ENCODE measurements around the gene PGF.

Gene PGF

DNA sequence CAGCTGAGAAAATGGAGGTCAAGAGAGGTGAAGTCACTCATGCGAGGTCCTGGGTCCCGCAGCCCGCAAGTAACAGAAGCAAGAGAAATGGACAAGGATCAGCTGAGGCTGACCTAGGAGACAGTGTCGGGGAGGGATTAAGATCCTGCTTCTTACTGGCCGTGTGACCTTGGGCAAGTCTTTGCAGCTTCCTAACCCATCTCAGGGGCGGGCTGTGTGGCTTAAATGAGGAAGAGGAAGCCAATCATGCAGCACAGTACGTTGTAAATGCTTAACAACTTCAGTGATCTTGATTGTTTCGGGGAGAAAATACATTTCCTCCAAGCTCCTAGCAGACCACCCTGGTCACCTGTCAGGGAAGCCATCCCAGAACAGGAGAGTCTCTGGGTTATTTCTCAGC is 7.1 kb upstream of the PGF start:
- Histone ChIP-seq H3K4me3 (ENCODE audit: low read depth, low read length) (no peak overlapping the region), H3K9me3 (ENCODE audit: control insufficient read depth, insufficient read depth, low read depth, low read length) (no peaks in the 10 kb centered on the region), H3K36me3 (ENCODE audit: control insufficient read depth in 2 of 2, insufficient read depth in 1 of 2, low read length in 2 of 2) (no peaks in the 10 kb centered on the region), H3K4me1 (ENCODE audit: control insufficient read depth, insufficient read depth, low read length) (no peaks in the 10 kb centered on the region), H3K27ac (ENCODE audit: extremely low read depth, low read depth, low read length) (no peak overlapping the region)
- ChIA-PET CTCF (interaction anchor here (0.9 kb wide), 1 partner anchor 9 kb away, joined by 3 read pairs; no protein-coding TSS in a partner anchor), POLR2A (no interaction called here)
- TF ChIP-seq, protein P1, sequence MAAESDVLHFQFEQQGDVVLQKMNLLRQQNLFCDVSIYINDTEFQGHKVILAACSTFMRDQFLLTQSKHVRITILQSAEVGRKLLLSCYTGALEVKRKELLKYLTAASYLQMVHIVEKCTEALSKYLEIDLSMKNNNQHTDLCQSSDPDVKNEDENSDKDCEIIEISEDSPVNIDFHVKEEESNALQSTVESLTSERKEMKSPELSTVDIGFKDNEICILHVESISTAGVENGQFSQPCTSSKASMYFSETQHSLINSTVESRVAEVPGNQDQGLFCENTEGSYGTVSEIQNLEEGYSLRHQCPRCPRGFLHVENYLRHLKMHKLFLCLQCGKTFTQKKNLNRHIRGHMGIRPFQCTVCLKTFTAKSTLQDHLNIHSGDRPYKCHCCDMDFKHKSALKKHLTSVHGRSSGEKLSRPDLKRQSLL (tag by site-specific recombination; IDR thresholded peaks at IDR 0.05): no peak
- TF ChIP-seq, protein P2, sequence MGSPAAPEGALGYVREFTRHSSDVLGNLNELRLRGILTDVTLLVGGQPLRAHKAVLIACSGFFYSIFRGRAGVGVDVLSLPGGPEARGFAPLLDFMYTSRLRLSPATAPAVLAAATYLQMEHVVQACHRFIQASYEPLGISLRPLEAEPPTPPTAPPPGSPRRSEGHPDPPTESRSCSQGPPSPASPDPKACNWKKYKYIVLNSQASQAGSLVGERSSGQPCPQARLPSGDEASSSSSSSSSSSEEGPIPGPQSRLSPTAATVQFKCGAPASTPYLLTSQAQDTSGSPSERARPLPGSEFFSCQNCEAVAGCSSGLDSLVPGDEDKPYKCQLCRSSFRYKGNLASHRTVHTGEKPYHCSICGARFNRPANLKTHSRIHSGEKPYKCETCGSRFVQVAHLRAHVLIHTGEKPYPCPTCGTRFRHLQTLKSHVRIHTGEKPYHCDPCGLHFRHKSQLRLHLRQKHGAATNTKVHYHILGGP (tag by site-specific recombination; IDR thresholded peaks at IDR 0.05): no peak
- TF ChIP-seq, protein P3, sequence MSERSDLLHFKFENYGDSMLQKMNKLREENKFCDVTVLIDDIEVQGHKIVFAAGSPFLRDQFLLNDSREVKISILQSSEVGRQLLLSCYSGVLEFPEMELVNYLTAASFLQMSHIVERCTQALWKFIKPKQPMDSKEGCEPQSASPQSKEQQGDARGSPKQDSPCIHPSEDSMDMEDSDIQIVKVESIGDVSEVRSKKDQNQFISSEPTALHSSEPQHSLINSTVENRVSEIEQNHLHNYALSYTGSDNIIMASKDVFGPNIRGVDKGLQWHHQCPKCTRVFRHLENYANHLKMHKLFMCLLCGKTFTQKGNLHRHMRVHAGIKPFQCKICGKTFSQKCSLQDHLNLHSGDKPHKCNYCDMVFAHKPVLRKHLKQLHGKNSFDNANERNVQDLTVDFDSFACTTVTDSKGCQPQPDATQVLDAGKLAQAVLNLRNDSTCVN (tag by site-specific recombination; optimal IDR thresholded peaks at IDR 0.05): no peak
- TF ChIP-seq, protein P4, sequence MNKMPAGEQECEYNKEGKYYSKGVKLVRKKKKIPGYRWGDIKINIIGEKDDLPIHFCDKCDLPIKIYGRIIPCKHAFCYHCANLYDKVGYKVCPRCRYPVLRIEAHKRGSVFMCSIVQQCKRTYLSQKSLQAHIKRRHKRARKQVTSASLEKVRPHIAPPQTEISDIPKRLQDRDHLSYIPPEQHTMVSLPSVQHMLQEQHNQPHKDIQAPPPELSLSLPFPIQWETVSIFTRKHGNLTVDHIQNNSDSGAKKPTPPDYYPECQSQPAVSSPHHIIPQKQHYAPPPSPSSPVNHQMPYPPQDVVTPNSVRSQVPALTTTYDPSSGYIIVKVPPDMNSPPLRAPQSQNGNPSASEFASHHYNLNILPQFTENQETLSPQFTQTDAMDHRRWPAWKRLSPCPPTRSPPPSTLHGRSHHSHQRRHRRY (tag by site-specific recombination; IDR thresholded peaks at IDR 0.05): no peak
- TF ChIP-seq ZNF514 (tag by site-specific recombination; IDR thresholded peaks at IDR 0.05): no peak

DNA sequence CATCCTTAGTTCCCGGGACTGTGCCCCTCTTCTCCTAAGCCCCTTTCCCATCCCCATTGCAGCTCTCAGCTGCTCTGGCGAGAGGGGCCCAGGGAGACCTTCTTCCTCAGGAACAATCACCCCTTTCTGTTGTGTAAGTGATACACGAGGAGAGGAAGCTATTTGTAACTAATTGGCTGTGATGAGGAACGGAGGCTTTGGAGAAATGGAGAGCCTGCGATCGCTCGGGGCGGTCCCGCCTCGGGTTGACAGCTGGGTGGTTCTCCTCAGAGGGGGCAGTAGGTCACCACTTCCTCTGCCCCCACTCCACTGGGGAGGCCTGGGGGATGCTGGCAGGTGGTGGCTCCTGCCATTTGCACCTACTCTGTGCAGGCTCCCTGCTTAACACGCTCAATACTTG is 6.6 kb upstream of the PGF start:
- H3K4me1 ChIP-seq (ENCODE audit: control insufficient read depth, insufficient read depth, low read length): no peaks in the 10 kb centered on the region
- no peaks in the 10 kb centered on the region for H3K9me3 ChIP-seq (ENCODE audit: control insufficient read depth, insufficient read depth, low read depth, low read length)
- TF ChIP-seq ZNF529 (tag by site-specific recombination; IDR thresholded peaks at IDR 0.05; ENCODE audit: insufficient replicate concordance): no peak
- no peak for TF ChIP-seq ZNF132 (tag by site-specific recombination; IDR thresholded peaks at IDR 0.05; ENCODE audit: borderline replicate concordance)
- TF ChIP-seq ZNF366 (tag by site-specific recombination; conservative IDR thresholded peaks at IDR 0.05): no peak
- TF ChIP-seq BCL11A (tag by site-specific recombination; IDR thresholded peaks at IDR 0.05; ENCODE audit: low read depth): no peak
- TF ChIP-seq ZNF561 (tag by site-specific recombination; IDR thresholded peaks at IDR 0.05; ENCODE audit: borderline replicate concordance): no peak
- no peak for TF ChIP-seq ZNF596 (tag by site-specific recombination; IDR thresholded peaks at IDR 0.05)
- TF ChIP-seq, protein P5, sequence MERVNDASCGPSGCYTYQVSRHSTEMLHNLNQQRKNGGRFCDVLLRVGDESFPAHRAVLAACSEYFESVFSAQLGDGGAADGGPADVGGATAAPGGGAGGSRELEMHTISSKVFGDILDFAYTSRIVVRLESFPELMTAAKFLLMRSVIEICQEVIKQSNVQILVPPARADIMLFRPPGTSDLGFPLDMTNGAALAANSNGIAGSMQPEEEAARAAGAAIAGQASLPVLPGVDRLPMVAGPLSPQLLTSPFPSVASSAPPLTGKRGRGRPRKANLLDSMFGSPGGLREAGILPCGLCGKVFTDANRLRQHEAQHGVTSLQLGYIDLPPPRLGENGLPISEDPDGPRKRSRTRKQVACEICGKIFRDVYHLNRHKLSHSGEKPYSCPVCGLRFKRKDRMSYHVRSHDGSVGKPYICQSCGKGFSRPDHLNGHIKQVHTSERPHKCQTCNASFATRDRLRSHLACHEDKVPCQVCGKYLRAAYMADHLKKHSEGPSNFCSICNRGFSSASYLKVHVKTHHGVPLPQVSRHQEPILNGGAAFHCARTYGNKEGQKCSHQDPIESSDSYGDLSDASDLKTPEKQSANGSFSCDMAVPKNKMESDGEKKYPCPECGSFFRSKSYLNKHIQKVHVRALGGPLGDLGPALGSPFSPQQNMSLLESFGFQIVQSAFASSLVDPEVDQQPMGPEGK (tag by site-specific recombination; IDR thresholded peaks at IDR 0.05): no peak
- no peak for TF ChIP-seq ZNF416 (tag by site-specific recombination; IDR thresholded peaks at IDR 0.05)
- TF ChIP-seq, protein P6, sequence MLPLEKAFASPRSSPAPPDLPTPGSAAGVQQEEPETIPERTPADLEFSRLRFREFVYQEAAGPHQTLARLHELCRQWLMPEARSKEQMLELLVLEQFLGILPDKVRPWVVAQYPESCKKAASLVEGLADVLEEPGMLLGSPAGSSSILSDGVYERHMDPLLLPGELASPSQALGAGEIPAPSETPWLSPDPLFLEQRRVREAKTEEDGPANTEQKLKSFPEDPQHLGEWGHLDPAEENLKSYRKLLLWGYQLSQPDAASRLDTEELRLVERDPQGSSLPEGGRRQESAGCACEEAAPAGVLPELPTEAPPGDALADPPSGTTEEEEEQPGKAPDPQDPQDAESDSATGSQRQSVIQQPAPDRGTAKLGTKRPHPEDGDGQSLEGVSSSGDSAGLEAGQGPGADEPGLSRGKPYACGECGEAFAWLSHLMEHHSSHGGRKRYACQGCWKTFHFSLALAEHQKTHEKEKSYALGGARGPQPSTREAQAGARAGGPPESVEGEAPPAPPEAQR (tag by site-specific recombination; IDR thresholded peaks at IDR 0.05): no peak
- TF ChIP-seq IKZF3 (tag by site-specific recombination; IDR thresholded peaks at IDR 0.05): no peak
- TF ChIP-seq EGR2 (tag by site-specific recombination; IDR thresholded peaks at IDR 0.05; ENCODE audit: low read depth): no peak
- TF ChIP-seq GLI4 (tag by site-specific recombination; IDR thresholded peaks at IDR 0.05): no peak
- TF ChIP-seq ZNF114 (tag by site-specific recombination; IDR thresholded peaks at IDR 0.05): no peak
- no peak for TF ChIP-seq ZNF223 (tag by site-specific recombination; IDR thresholded peaks at IDR 0.05)
- TF ChIP-seq ZNF146 (tag by site-specific recombination; IDR thresholded peaks at IDR 0.05): no peak
- TF ChIP-seq ZNF121 (tag by site-specific recombination; IDR thresholded peaks at IDR 0.05): no peak
- TF ChIP-seq ZNF157 (tag by site-specific recombination; IDR thresholded peaks at IDR 0.05): no peak
- TF ChIP-seq, protein P7, sequence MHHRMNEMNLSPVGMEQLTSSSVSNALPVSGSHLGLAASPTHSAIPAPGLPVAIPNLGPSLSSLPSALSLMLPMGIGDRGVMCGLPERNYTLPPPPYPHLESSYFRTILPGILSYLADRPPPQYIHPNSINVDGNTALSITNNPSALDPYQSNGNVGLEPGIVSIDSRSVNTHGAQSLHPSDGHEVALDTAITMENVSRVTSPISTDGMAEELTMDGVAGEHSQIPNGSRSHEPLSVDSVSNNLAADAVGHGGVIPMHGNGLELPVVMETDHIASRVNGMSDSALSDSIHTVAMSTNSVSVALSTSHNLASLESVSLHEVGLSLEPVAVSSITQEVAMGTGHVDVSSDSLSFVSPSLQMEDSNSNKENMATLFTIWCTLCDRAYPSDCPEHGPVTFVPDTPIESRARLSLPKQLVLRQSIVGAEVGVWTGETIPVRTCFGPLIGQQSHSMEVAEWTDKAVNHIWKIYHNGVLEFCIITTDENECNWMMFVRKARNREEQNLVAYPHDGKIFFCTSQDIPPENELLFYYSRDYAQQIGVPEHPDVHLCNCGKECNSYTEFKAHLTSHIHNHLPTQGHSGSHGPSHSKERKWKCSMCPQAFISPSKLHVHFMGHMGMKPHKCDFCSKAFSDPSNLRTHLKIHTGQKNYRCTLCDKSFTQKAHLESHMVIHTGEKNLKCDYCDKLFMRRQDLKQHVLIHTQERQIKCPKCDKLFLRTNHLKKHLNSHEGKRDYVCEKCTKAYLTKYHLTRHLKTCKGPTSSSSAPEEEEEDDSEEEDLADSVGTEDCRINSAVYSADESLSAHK (tag by site-specific recombination; IDR thresholded peaks at IDR 0.05): no peak
- CTCF ChIA-PET: interaction anchor here (0.9 kb wide), 1 partner anchor 9 kb away, joined by 3 read pairs; no protein-coding TSS in a partner anchor
- no peaks in the 10 kb centered on the region for H3K36me3 ChIP-seq (ENCODE audit: control insufficient read depth in 2 of 2, insufficient read depth in 1 of 2, low read length in 2 of 2)
- no peak overlapping the region for H3K27ac ChIP-seq (ENCODE audit: extremely low read depth, low read depth, low read length)
- POLR2A ChIA-PET: no interaction called here
- H3K4me3 ChIP-seq (ENCODE audit: low read depth, low read length): no peak overlapping the region
